Nephron (organoid): ENCODE results near the gene GPR84.

Source experiments
- H3K27ac Mint-ChIP-seq, 3 experiments: 2 replicates each; pipeline ENCODE4 v1.8.0; 2020; ENCODE audit warnings: mixed read lengths in 3 of 3, mild to moderate bottlenecking in 2 of 3, moderate library complexity in 1 of 3
- H3K27me3 Mint-ChIP-seq: 2 replicates; pipeline ENCODE4 v1.8.0; 2021; ENCODE audit warnings: low read depth, mild to moderate bottlenecking, moderate library complexity, mixed read lengths
- H3K36me3 Mint-ChIP-seq: 2 replicates; pipeline ENCODE4 v1.8.0; 2020; ENCODE audit warnings: low read depth, mixed read lengths
- H3K4me1 Mint-ChIP-seq: 2 replicates; pipeline ENCODE4 v1.8.0; 2020; ENCODE audit warnings: mixed read lengths
- H3K4me3 Mint-ChIP-seq, 3 experiments: 2 replicates each; pipeline ENCODE4 v1.8.0; 2020; ENCODE audit warnings: mild to moderate bottlenecking in 3 of 3, mixed read lengths in 3 of 3, moderate library complexity in 2 of 3
- H3K9me3 Mint-ChIP-seq: 2 replicates; pipeline ENCODE4 v1.8.0; 2020; ENCODE audit warnings: mixed read lengths
- CTCF ChIP-seq, 3 experiments: fragments of 200-600 bp; sonication (generic); IDR thresholded peaks; one replicate each; pipeline ENCODE4 v1.5.0; 2021; ENCODE audit warnings: antibody characterized with exemption in 3 of 3; ENCODE audit not compliant: unreplicated experiment in 3 of 3

GPR84 gene

DNA sequence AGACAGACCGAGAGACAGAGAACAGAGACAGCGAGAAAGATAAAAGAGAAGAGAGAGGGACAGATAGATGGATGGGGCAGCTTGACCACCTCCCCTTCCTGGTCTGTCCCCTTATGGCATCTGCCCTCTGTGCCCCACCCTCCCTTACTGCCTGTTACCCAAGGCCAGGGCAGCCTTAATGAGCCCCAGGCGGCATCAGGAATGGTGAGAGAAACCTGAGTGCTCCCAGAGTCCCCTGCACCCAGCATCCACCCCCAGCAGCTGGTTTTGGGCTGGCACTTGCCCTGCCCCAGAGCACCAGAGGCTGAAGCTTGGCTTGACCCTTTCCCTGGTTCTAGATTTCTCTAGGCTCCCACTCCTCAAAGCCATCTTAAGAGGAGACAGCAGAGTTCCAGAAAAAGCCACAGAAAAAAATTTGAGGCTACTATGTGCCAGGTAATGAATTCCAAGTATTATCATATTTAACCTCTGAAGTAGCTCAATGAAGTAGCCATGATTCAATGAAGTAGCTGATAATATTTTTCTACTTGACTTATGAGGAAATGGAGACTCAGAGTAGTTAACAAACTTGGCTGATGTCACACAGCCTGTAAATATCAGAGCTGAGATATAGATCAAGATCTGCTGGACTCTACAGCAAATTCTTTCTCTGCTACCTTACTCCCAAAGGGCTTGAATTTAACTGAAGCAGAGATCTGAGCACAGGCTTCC is 22.3 kb upstream of the GPR84 start:
- Mint-ChIP-seq H3K36me3 (no peaks in the 10 kb centered on the region), H3K27me3 (peaks cover under 1% of the 10 kb centered on the region), H3K4me3 (no peak overlapping the region), H3K9me3 (no peaks in the 10 kb centered on the region), H3K27ac (peak overlapping the region in 2 of 3 experiments; percentile 39 to 85), H3K4me1 (peaks cover 38% of the 10 kb centered on the region)
- no peak for TF ChIP-seq CTCF (IDR thresholded peaks at IDR 0.05; ENCODE audit: unreplicated experiment in 3 of 3)

- H3K27ac Mint-ChIP-seq: no peak overlapping the region
- no peaks in the 10 kb centered on the region for H3K36me3 Mint-ChIP-seq
- H3K4me3 Mint-ChIP-seq: no peak overlapping the region
- H3K4me1 Mint-ChIP-seq: peaks cover 37% of the 10 kb centered on the region
- H3K27me3 Mint-ChIP-seq: no peaks in the 10 kb centered on the region
- no peaks in the 10 kb centered on the region for H3K9me3 Mint-ChIP-seq
- no peak for TF ChIP-seq CTCF (IDR thresholded peaks at IDR 0.05; ENCODE audit: unreplicated experiment in 3 of 3)
Observed at GRCh38 chr12:54385251-54385914, 21.1 kb upstream of the GPR84 start.

- no peaks in the 10 kb centered on the region for H3K9me3 Mint-ChIP-seq
- no peak for TF ChIP-seq CTCF (IDR thresholded peaks at IDR 0.05; ENCODE audit: unreplicated experiment in 3 of 3)
Observed at GRCh38 chr12:54384591-54385041, 20.3 kb upstream of the GPR84 start, which contains the start of gene ZNF385A. Gene ZNF385A (minus strand): TSS chr12:54384733. CDS start chr12:54384514, 219 bp downstream.

GRCh38 chr12:54383041-54383609 is 18.8 kb upstream of the GPR84 start:
- no peaks in the 10 kb centered on the region for H3K9me3 Mint-ChIP-seq
- no peaks in the 10 kb centered on the region for H3K27me3 Mint-ChIP-seq
- no peak overlapping the region for H3K4me3 Mint-ChIP-seq

More at GRCh38 chr12:54384591-54385041, 20.3 kb upstream of the GPR84 start, which contains the start of gene ZNF385A:
- H3K4me1 Mint-ChIP-seq: peaks cover 35% of the 10 kb centered on the region
- no peak within 1 kb of the TSS for H3K4me3 Mint-ChIP-seq
- H3K27me3 Mint-ChIP-seq: no peaks in the 10 kb centered on the region
- peak within 1 kb of the TSS in 2 of 3 experiments; percentile 28 to 38 for H3K27ac Mint-ChIP-seq
- no peaks in the 10 kb centered on the region for H3K36me3 Mint-ChIP-seq

GRCh38 chr12:54381136-54381535 is 16.9 kb upstream of the GPR84 start:
- no peak for TF ChIP-seq CTCF (IDR thresholded peaks at IDR 0.05; ENCODE audit: unreplicated experiment in 3 of 3)
- Mint-ChIP-seq H3K9me3 (no peaks in the 10 kb centered on the region), H3K27ac (no peak overlapping the region)

More at GRCh38 chr12:54383041-54383609, 18.8 kb upstream of the GPR84 start:
- no peaks in the 10 kb centered on the region for H3K36me3 Mint-ChIP-seq
- H3K4me1 Mint-ChIP-seq: peaks cover 31% of the 10 kb centered on the region
- no peak overlapping the region for H3K27ac Mint-ChIP-seq
- TF ChIP-seq CTCF (IDR thresholded peaks at IDR 0.05; ENCODE audit: unreplicated experiment in 3 of 3): no peak

More at GRCh38 chr12:54381136-54381535, 16.9 kb upstream of the GPR84 start:
- H3K36me3 Mint-ChIP-seq: no peaks in the 10 kb centered on the region
- H3K4me3 Mint-ChIP-seq: no peak overlapping the region
- H3K27me3 Mint-ChIP-seq: no peaks in the 10 kb centered on the region
- peaks cover 31% of the 10 kb centered on the region for H3K4me1 Mint-ChIP-seq
